NCI-H2196 (cell line): ENCODE data around the gene TCF12.
"Not testable (repeated sequence)": the region's sequence is repeated elsewhere in the genome, so short reads cannot be mapped to it uniquely, and the experiment has no call there.

Experiments
- DNase-seq: peaks from one replicate; lab custom pipeline; 2025; ENCODE audit not compliant: unreplicated experiment; lab: John Stamatoyannopoulos, UW

TCF12 gene

DNA sequence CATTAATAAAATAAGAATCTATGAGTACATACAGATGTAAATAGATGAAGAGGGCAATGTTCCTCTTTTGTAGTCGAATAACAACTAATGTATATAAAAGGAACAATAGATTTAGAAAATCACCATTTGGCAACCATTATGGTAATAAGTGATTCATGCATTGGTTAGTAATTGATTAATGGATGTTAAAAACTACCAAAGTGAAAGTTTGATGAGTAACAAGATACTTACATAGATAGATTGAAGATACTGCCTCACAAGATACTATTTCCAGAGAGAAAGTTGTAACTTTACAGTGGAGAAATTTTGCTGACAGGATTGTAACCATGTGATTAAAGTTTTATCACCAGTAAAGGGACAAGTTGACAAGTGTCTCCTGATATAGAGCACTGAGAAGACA lies 55.0 kb downstream of the TCF12 start:
- DNase-seq: no peak

- no peak for DNase-seq
Measured at GRCh38 chr15:56977232-56977631, 58.8 kb downstream of the TCF12 start.

DNA sequence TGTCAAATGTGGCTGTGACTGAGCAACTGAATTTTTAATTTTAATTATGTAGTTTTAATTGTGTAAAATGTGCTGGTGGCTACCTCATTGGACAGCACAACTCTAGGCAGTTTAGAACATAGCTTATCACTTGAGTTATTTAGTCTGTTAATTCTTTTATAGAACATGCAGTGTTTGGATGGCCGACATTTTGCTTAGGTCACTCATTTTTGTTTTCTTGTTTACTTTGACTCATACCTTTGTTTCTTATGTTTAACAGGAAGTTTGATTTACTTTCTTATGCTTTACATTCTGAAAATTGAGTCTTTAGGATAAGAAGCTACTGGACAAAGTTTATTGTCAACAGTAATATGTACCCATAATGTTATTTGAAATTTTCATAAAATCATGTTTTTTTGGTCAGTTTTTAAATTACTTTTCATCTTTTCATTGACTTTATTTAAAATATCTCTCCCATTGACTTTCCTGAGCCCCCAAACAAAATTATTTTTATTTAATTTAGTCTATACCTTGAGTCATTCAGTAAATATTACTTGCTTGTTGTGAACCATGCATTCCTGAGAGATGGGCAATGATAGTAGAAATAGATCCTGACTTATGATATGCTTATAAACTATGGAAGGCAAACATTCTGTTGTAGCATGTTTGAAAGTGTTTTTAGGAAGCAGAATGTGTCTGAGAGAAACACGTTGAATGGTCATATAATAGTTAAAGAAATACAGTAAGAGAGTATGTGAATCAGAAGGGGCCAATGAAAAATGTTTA lies 60.6 kb downstream of the TCF12 start:
- DNase-seq: no peak

- no peak for DNase-seq
Measured at GRCh38 chr15:56980473-56980872, 62.0 kb downstream of the TCF12 start.

DNA sequence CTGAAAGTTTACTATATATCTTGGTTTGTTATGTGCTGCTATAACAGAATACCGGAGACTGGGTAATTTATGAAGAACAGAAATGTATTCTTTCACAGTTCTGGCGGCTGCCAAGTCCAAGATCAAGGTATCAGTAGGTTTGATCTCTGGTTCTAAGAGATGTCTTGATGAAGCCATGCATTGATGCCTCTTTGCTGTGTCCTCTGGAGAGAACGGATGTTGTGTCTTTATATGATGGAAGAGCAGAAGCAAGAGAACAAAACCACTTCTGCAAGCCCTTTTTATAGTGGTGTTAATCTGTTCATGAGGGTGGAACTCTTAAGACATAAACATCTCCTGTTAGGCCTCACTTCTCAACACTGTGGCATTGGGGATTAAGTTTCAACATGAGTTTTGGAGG lies 62.7 kb downstream of the TCF12 start:
- no peak for DNase-seq

- DNase-seq: no peak
Measured at GRCh38 chr15:56982987-56983386, 64.5 kb downstream of the TCF12 start.

DNA sequence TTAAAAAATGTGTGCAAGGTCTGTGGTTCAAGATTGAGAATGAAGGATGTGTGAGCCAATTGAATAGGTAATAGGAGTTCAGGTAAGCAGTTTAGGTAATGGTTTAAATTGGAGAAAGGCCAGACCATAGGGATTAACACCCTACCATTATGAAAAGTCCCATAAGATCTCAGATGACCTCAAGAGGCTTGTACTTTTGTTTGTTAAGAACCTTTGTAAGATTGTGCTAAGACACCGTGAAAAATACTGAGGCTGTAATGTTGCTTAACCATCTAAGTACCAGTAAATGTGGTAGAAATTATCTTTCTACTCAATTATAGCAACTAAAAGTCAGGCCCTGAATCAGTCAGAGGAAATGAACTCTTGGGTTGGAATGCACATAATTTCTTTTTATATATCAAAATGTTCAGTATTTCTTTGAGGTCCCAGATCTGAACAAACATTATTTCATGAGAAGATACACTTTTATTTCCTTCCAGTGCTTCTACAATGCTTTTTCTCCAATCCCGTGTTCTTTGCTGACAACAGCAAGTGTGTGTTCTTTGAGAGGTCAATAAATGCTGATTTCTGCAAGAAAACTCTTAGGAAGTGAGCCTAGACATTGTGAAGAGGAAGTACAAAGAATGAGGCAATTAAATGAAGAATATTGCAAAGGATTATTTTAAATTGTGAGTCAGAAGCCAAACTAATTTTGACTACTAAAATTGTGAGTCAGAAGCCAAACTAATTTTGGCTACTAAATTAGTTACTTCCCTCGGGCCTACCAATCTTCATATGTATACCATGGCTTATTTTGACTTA lies 66.4 kb downstream of the TCF12 start:
- DNase-seq: no peak

GRCh38 chr15:56985856-56986255 lies 67.4 kb downstream of the TCF12 start:
- no peak for DNase-seq

DNA sequence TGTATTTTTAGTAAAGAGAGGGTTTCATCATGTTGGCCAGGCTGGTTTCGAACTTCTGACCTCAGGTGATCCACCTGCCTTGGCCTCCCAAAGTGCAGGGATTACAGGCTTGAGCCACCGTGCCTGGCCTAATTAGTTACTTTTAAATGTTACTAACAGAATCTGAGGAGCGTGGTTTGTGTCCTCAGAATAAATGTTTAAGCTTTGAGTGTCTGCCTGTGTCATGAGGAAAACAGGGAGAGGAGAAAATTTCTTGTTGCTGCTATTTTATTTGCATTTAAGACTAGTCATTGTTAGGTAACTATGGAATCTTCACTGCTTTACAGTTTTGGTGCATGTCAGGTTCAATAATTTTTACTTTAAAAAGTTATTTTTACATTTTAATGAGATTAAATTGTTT lies 68.8 kb downstream of the TCF12 start:
- DNase-seq: no peak

- no peak for DNase-seq
Measured at GRCh38 chr15:56988219-56988618, 69.8 kb downstream of the TCF12 start.

GRCh38 chr15:56989411-56989924 lies 71.0 kb downstream of the TCF12 start:
- DNase-seq: no peak

GRCh38 chr15:56991017-56991416 lies 72.6 kb downstream of the TCF12 start:
- DNase-seq: no peak

GRCh38 chr15:56992725-56993124 lies 74.3 kb downstream of the TCF12 start:
- no peak for DNase-seq

DNA sequence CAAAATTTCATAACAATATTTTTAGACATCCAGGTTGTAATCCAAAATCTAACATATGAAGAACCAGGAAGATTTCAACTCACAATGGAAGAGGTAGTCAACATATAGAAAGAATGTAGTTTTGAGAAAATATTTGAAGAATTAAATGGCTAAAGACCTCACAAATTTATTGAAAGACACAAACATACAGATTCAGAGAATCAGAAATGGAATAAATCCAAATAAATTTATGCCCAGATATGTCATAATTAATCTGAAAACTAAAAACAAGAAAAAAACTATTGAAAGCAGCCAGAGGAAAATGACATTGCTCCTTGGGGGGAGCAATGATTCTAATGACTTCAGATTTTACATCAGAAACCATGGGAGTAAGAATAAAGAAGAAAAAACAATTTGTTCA lies 75.8 kb downstream of the TCF12 start:
- no peak for DNase-seq

DNA sequence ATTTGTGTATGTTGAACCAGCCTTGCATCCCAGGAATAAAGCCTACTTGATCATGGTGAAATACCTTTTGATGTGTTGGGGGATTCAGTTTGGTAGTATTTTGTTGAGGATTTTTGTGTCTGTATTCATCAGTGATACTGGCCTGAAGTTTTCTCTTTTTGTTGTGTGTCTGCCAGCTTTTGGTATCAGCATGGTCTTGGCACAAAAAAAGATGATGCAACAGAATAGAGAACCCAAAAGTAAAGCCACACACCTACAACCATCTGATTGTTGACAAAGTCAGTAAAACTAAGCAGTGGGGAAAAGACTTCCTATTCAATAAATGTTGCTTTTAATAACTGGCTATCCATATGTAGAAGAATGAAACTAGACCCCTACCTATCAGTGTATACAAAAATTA lies 77.6 kb downstream of the TCF12 start:
- no peak for DNase-seq

- DNase-seq: no peak
Measured at GRCh38 chr15:56996746-56997470, 78.5 kb downstream of the TCF12 start.

DNA sequence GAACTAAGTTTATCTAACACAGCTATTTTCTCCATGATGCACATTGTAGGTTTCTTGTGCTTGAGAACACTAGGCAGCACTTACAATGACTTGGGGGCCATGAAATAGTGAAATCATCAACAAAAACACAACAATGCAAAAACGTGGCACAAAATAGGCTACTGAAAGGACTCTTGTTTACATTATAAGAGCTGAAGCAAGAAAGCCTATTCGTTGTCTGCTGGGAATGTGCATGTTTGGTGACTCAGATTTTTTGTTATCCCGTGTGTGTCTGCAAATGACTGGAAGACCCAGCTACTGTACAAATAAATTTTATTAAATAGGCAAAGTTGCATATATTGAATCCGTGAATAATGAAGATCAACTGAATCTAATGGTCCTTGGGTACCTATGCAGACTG lies 85.0 kb downstream of the TCF12 start:
- no peak for DNase-seq

GRCh38 chr15:57005244-57005643 lies 86.8 kb downstream of the TCF12 start:
- DNase-seq: no peak

DNA sequence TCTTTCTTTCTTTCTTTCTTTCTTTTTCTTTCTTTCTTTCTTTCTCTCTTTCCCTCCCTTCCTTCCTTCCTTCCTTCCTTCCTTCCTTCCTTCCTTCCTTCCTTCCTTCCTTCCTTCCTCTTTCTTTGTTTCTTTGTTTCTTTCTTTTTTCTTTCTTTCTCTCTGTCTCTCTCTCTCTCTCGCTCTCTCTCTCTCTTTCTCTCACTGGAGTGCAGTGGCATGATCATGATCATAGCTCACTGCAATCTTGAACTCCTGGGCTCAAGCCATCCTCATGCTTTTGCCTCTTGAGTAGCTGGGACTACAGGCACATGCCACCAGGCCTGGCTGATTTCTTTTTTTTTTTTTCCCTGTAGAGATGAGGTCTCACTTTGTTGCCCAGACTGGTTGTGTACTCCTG lies 89.4 kb downstream of the TCF12 start:
- not testable (repeated sequence) for DNase-seq

GRCh38 chr15:57010724-57011123 lies 92.3 kb downstream of the TCF12 start:
- no peak for DNase-seq

- no peak for DNase-seq
Measured at GRCh38 chr15:57012556-57012955, 94.1 kb downstream of the TCF12 start.

DNA sequence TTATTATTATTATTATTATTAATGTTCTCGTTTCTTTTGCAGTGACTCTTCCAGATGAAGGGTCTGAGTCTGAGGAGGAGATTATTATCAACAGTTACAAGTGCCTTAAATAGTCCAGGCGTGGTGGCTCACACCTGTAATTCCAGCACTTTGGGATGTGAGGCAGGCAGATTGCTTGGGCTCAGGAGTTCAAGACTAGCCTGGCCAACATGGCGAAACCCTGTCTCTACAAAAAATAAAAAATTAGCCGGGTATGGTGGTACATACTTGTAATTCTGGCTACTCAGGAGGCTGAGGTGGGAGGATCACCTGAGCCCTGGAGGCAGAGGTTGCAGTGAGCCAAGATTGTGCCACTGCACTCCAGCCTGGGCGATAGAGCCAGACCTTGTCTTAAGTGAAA lies 96.5 kb downstream of the TCF12 start:
- DNase-seq: not testable (repeated sequence)
